Left lung (tissue), 10 donors: Measurements from ENCODE around the gene DRC3. TPM values are rescaled to one million over a fixed set of nuclear protein-coding genes. Genes with fewer than 3 reads are reported as not detected.
"Not testable (repeated sequence)": the region's sequence is repeated elsewhere in the genome, so short reads cannot be mapped to it uniquely, and the experiment has no call there.

Experiments
- ATAC-seq: fragments of 200-7000 bp; cut with Tn5 transposase; one replicate; pipeline ENCODE4 v1.9.1; 2020; ENCODE audit warnings: moderate library complexity
- DNase-seq, 4 donors: peaks; one replicate each; pipeline ENCODE4 v3.0.0-alpha.2; 2013 to 2020
- H3K27ac ChIP-seq, 2 donors: fragments of 200-600 bp; sonication (generic) in 1 of 2; one replicate each; pipeline versions ENCODE4 v1.5.0 to v1.8.0; 2020 to 2021
- H3K27me3 ChIP-seq, 2 donors: fragments of 200-600 bp; sonication (generic) in 1 of 2; one replicate each; pipeline versions ENCODE4 v1.5.0 to v1.8.0; 2020 to 2021
- H3K36me3 ChIP-seq, 2 donors: fragments of 200-600 bp; sonication (generic) in 1 of 2; one replicate each; pipeline versions ENCODE4 v1.5.0 to v1.8.0; 2020 to 2021
- H3K4me1 ChIP-seq, 2 donors: fragments of 200-600 bp; one replicate each; pipeline ENCODE4 v1.8.0; 2021
- H3K4me3 ChIP-seq, 2 donors: fragments of 200-600 bp; sonication (generic) in 1 of 2; one replicate each; pipeline versions ENCODE4 v1.5.0 to v1.8.0; 2020 to 2021; ENCODE audit warnings: mild to moderate bottlenecking in 1 of 2
- H3K9me3 ChIP-seq, 2 donors: fragments of 200-600 bp; sonication (generic) in 1 of 2; one replicate each; pipeline versions ENCODE4 v1.5.0 to v1.8.0; 2020 to 2021
- CTCF ChIP-seq, 2 donors: fragments of 200-600 bp; sonication (generic) in 1 of 2; IDR thresholded peaks; one replicate each; pipeline versions ENCODE4 v1.5.0 to v1.8.0; 2021; ENCODE audit warnings: antibody characterized with exemption in 2 of 2
- intact Hi-C, 2 donors: fragments of 100-400 bp; cut with DNase I; formaldehyde crosslinking; loops; one replicate each; pipeline versions ENCODE4 v1.11.2 to v1.14.2; 2022
- polyA plus RNA-seq, 6 donors: library from polyadenylated mRNA; unstranded; fragments of 120-200 nt; gene quantifications; one replicate each; pipeline ENCODE4 v1.2.1, GENCODE V29; 2013; ENCODE audit not compliant: insufficient read length in 6 of 6
- total RNA-seq, 2 donors: library from RNA; stranded (reverse); fragmentation: NEBNext Ultra II Directional; extraction: Animal tissue kit (Norgen Biotek cat#: 25700); gene quantifications; one replicate each; pipeline ENCODE4 v1.2.1, GENCODE V29; 2021
- donor health status: DM: no; HTN: yes; CAD: no.
- donor health status: DM: no; HTN: no; CAD: no.

Gene DRC3
- total and polyA plus RNA-seq, 8 donors, result 3.6 to 22.8 (median 16.4) TPM

GRCh38 chr17:17990282-17990681 lies 17.6 kb downstream of the DRC3 start:
- no peaks in the 10 kb centered on the region for H3K4me1 ChIP-seq
- DNase-seq (no peak), ATAC-seq (no peak)
- H3K9me3 ChIP-seq, result no peaks in the 10 kb centered on the region
- no peaks in the 10 kb centered on the region for H3K27me3 ChIP-seq
- TF ChIP-seq CTCF (IDR thresholded peaks at IDR 0.05), result no peak
- intact Hi-C loops, result no loop called here
- H3K4me3 ChIP-seq, result no peak overlapping the region
- no peaks in the 10 kb centered on the region for H3K36me3 ChIP-seq
- no peak overlapping the region for H3K27ac ChIP-seq

- ATAC-seq (no peak), DNase-seq (no peak)
- H3K9me3 ChIP-seq, result no peaks in the 10 kb centered on the region
- H3K27me3 ChIP-seq, result no peaks in the 10 kb centered on the region
- intact Hi-C loops, result no loop called here
- no peak for TF ChIP-seq CTCF (IDR thresholded peaks at IDR 0.05)
- H3K36me3 ChIP-seq, result no peaks in the 10 kb centered on the region
- no peaks in the 10 kb centered on the region for H3K4me1 ChIP-seq
- no peak overlapping the region for H3K4me3 ChIP-seq
- no peak overlapping the region for H3K27ac ChIP-seq
Observed at GRCh38 chr17:17993366-17993765, 20.7 kb downstream of the DRC3 start.

- no peaks in the 10 kb centered on the region for H3K9me3 ChIP-seq
- H3K27me3 ChIP-seq, result no peaks in the 10 kb centered on the region
- H3K4me3 ChIP-seq, result no peak overlapping the region
- DNase-seq, result no peak
- no peaks in the 10 kb centered on the region for H3K36me3 ChIP-seq
- no peak overlapping the region for H3K27ac ChIP-seq
- intact Hi-C loops, result no loop called here
- no peaks in the 10 kb centered on the region for H3K4me1 ChIP-seq
- TF ChIP-seq CTCF (IDR thresholded peaks at IDR 0.05), result no peak
- ATAC-seq, result no peak
Observed at GRCh38 chr17:17993852-17994251, 21.2 kb downstream of the DRC3 start.

GRCh38 chr17:17994271-17995069 lies 21.8 kb downstream of the DRC3 start:
- Histone ChIP-seq H3K4me3 (no peak overlapping the region), H3K9me3 (no peaks in the 10 kb centered on the region), H3K36me3 (no peaks in the 10 kb centered on the region), H3K27ac (no peak overlapping the region), H3K27me3 (no peaks in the 10 kb centered on the region), H3K4me1 (no peaks in the 10 kb centered on the region)
- TF ChIP-seq CTCF (IDR thresholded peaks at IDR 0.05), result no peak
- ATAC-seq (no peak), DNase-seq (no peak)
- intact Hi-C loops, result no loop called here

- ATAC-seq, DNase-seq, H3K4me1 ChIP-seq, H3K27me3 ChIP-seq, H3K36me3 ChIP-seq, H3K27ac ChIP-seq, H3K9me3 ChIP-seq, H3K4me3 ChIP-seq, intact Hi-C loops: not testable (repeated sequence)
Observed at GRCh38 chr17:17995887-17996286, 23.2 kb downstream of the DRC3 start.

- H3K27me3 ChIP-seq, result no peaks in the 10 kb centered on the region
- H3K9me3 ChIP-seq, result no peaks in the 10 kb centered on the region
- no peak for DNase-seq
- no peak for ATAC-seq
- no peak overlapping the region for H3K27ac ChIP-seq
- H3K36me3 ChIP-seq, result no peaks in the 10 kb centered on the region
- H3K4me1 ChIP-seq, result no peaks in the 10 kb centered on the region
- no peak overlapping the region for H3K4me3 ChIP-seq
- TF ChIP-seq CTCF (IDR thresholded peaks at IDR 0.05), result no peak
- intact Hi-C loops, result no loop called here
Observed at GRCh38 chr17:17998934-17999333, 26.3 kb downstream of the DRC3 start.
